ENCODE data around the gene NUDT10. TPM values are rescaled to one million over a fixed set of nuclear protein-coding genes. Genes with fewer than 3 reads are reported as not detected.
"Not testable (repeated sequence)": the region's sequence is repeated elsewhere in the genome, so short reads cannot be mapped to it uniquely, and the experiment has no call there.

The NUDT10 gene
- under 1 TPM; 0.15 to 0.25 TPM for total RNA-seq

- peaks cover 9% of the 10 kb centered on the region for H3K27me3 Mint-ChIP-seq
- peak within 1 kb of the TSS; percentile 25 for H3K27ac Mint-ChIP-seq
- H3K4me3 Mint-ChIP-seq: peak within 1 kb of the TSS; percentile 82
- H3K36me3 Mint-ChIP-seq (ENCODE audit: low read depth): no peaks in the 10 kb centered on the region
- ChIA-PET CTCF (no interaction called here), POLR2A (no interaction called here)
- H3K9me3 Mint-ChIP-seq: no peaks in the 10 kb centered on the region
- peaks cover 12% of the 10 kb centered on the region for H3K4me1 Mint-ChIP-seq
- peak; percentile 15 for DNase-seq
Observed at GRCh38 chrX:51332188-51332942, at the start of gene NUDT10. TSS of gene NUDT10 (plus strand) at chrX:51332822. CDS start at chrX:51332966, 144 bp downstream.

- DNase-seq: no peak
- ChIA-PET CTCF (no interaction called here), POLR2A (no interaction called here)
- no peaks in the 10 kb centered on the region for H3K36me3 Mint-ChIP-seq (ENCODE audit: low read depth)
- no peak overlapping the region for H3K4me3 Mint-ChIP-seq
- no peaks in the 10 kb centered on the region for H3K9me3 Mint-ChIP-seq
- H3K27me3 Mint-ChIP-seq: no peaks in the 10 kb centered on the region
- no peak overlapping the region for H3K27ac Mint-ChIP-seq
- H3K4me1 Mint-ChIP-seq: peaks cover 2% of the 10 kb centered on the region
Observed at GRCh38 chrX:51292421-51292820, 40.2 kb upstream of the NUDT10 start.

- Mint-ChIP-seq H3K9me3 (no peaks in the 10 kb centered on the region), H3K27me3 (no peaks in the 10 kb centered on the region), H3K36me3 (ENCODE audit: low read depth) (no peaks in the 10 kb centered on the region), H3K4me1 (peaks cover 2% of the 10 kb centered on the region), H3K4me3 (no peak overlapping the region), H3K27ac (no peak overlapping the region)
- ChIA-PET POLR2A (no interaction called here), CTCF (no interaction called here)
- DNase-seq: no peak
Observed at GRCh38 chrX:51296138-51296537, 36.5 kb upstream of the NUDT10 start.

GRCh38 chrX:51316271-51316670 is 16.4 kb upstream of the NUDT10 start:
- no peaks in the 10 kb centered on the region for H3K9me3 Mint-ChIP-seq
- no peak overlapping the region for H3K4me3 Mint-ChIP-seq
- no peaks in the 10 kb centered on the region for H3K27me3 Mint-ChIP-seq
- ChIA-PET CTCF (no interaction called here), POLR2A (no interaction called here)
- no peak overlapping the region for H3K27ac Mint-ChIP-seq
- H3K36me3 Mint-ChIP-seq (ENCODE audit: low read depth): no peaks in the 10 kb centered on the region
- no peaks in the 10 kb centered on the region for H3K4me1 Mint-ChIP-seq
- DNase-seq: no peak

GRCh38 chrX:51332943-51333785 is 542 bp downstream of the NUDT10 start:
- DNase-seq; H3K27me3 Mint-ChIP-seq; H3K9me3 Mint-ChIP-seq; H3K36me3 Mint-ChIP-seq (ENCODE audit: low read depth); POLR2A ChIA-PET; CTCF ChIA-PET: not testable (repeated sequence)
- Mint-ChIP-seq H3K4me3 (peak overlapping the region; percentile 82), H3K4me1 (peaks cover 12% of the 10 kb centered on the region), H3K27ac (peak overlapping the region; percentile 25)

GRCh38 chrX:51334276-51334675 is 1.7 kb downstream of the NUDT10 start:
- DNase-seq: no peak
- no peaks in the 10 kb centered on the region for H3K36me3 Mint-ChIP-seq (ENCODE audit: low read depth)
- ChIA-PET POLR2A (no interaction called here), CTCF (no interaction called here)
- H3K4me1 Mint-ChIP-seq: peaks cover 12% of the 10 kb centered on the region
- H3K4me3 Mint-ChIP-seq: no peak overlapping the region
- no peak overlapping the region for H3K27ac Mint-ChIP-seq
- peaks cover 9% of the 10 kb centered on the region for H3K27me3 Mint-ChIP-seq
- no peaks in the 10 kb centered on the region for H3K9me3 Mint-ChIP-seq

DNA sequence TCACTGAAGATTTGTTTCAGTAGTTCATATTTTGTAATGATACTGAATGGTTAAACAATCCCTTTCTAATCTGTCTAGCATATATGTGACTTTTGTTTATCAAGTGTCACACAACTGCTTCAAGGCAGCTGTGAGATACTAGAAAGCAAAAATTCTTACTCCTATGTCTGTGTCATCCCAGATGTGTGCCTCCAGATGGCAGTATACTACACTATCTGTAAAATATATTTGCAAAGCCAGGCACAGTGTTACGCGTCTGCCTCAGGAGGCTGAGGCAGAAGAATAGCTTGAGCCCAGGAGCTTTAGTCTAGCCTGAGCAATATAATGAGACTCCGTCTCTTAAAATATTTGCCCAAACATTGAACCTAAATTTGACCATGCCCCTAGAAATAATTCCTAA is 4.0 kb downstream of the NUDT10 start:
- DNase-seq: peak; percentile 33
- Mint-ChIP-seq H3K4me3 (no peak overlapping the region), H3K9me3 (no peaks in the 10 kb centered on the region), H3K4me1 (peaks cover 12% of the 10 kb centered on the region), H3K27ac (no peak overlapping the region), H3K36me3 (ENCODE audit: low read depth) (no peaks in the 10 kb centered on the region), H3K27me3 (peaks cover 9% of the 10 kb centered on the region)
- POLR2A ChIA-PET: no interaction called here
- CTCF ChIA-PET: interaction anchor here (1.0 to 1.8 kb wide), 3 partner anchors 17 to 123 kb away, joined by 3 to 4 read pairs (median 3); no protein-coding TSS in a partner anchor

GRCh38 chrX:51361251-51361650 is 28.6 kb downstream of the NUDT10 start:
- Mint-ChIP-seq H3K36me3 (ENCODE audit: low read depth) (peaks cover 2% of the 10 kb centered on the region), H3K27ac (no peak overlapping the region), H3K4me1 (no peaks in the 10 kb centered on the region), H3K27me3 (no peaks in the 10 kb centered on the region), H3K9me3 (peaks cover 5% of the 10 kb centered on the region), H3K4me3 (no peak overlapping the region)
- ChIA-PET CTCF (no interaction called here), POLR2A (no interaction called here)
- DNase-seq: no peak

- no peak overlapping the region for H3K27ac Mint-ChIP-seq
- POLR2A ChIA-PET: no interaction called here
- H3K27me3 Mint-ChIP-seq: no peaks in the 10 kb centered on the region
- no peak overlapping the region for H3K4me3 Mint-ChIP-seq
- no peaks in the 10 kb centered on the region for H3K4me1 Mint-ChIP-seq
- H3K36me3 Mint-ChIP-seq (ENCODE audit: low read depth): no peaks in the 10 kb centered on the region
- CTCF ChIA-PET: interaction anchor here (1.0 kb wide), 1 partner anchor 16 kb away, joined by 3 read pairs; no protein-coding TSS in a partner anchor
- no peaks in the 10 kb centered on the region for H3K9me3 Mint-ChIP-seq
- DNase-seq: no peak
Observed at GRCh38 chrX:51376672-51377071, 44.0 kb downstream of the NUDT10 start.

Other genes with a start within 250 kb of the NUDT10 start
- gene NUDT11, start 163.8 kb downstream of the NUDT10 start, total RNA-seq: under 1 TPM; 0.37 to 0.71 TPM

All from activated CD4-positive, alpha-beta T cell treated with anti-CD3 and anti-CD28 coated beads, Interleukin-2, amount 10 ng/mL, durations not matched to agents 7 days and 5 days (primary cell).